ENCODE data around the gene SEC63. TPM values are rescaled to one million over a fixed set of nuclear protein-coding genes. Genes with fewer than 3 reads are reported as not detected.

SEC63 gene
- total and polyA plus RNA-seq, 2 donors (not counting 1 experiment from before 2014, with no cell fraction given) = 34.2 to 82.7 TPM

DNA sequence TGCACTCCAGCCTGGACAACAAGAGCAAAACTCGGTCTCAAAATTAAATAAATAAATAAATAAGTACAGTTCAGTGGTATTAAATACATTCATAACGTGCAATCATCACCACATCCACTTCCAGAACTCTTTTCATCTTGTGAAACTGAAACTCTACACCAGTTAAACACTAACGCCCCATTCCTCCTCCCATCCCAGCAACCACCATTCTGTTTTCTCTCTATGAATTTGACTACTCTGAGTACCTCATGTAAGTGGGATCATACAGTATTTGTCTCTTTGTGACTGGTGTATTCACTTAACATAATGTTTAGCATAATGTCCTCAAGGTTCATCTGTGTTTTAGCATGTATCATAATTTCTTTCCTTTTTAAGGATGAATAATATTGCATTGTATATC lies 104.8 kb downstream of the SEC63 start:
- Histone ChIP-seq H2AFZ (ENCODE audit: low read length) (no peak overlapping the region), H3K36me3 (ENCODE audit: control insufficient read depth, insufficient read depth, low read length) (no peaks in the 10 kb centered on the region), H3K4me2 (ENCODE audit: extremely low read depth, insufficient read depth, low read length) (no peak overlapping the region), H3K4me3 (replicated peaks in 1 of 4; ENCODE audit: control extremely low read depth in 1 of 4, insufficient read depth in 1 of 4, low read depth in 3 of 4, low read length in 4 of 4) (no peak overlapping the region), H3K79me2 (ENCODE audit: control insufficient read depth, insufficient read depth, low read length) (no peaks in the 10 kb centered on the region), H3K4me1 (ENCODE audit: control insufficient read depth, extremely low read depth, insufficient read depth, low read length) (peaks cover 2% of the 10 kb centered on the region), H3K27me3 (ENCODE audit: control insufficient read depth, insufficient read depth, low read length) (peaks cover 7% of the 10 kb centered on the region), H3K27ac (ENCODE audit: insufficient read depth, low read length) (no peak overlapping the region), H3K9me3 (ENCODE audit: control insufficient read depth, insufficient read depth, low read depth, low read length) (no peaks in the 10 kb centered on the region), H3K9ac (ENCODE audit: insufficient read depth, low read length) (no peak overlapping the region), H4K20me1 (ENCODE audit: control insufficient read depth, extremely low read depth, insufficient read depth, low read length) (no peaks in the 10 kb centered on the region)
- no peak for DNase-seq (ENCODE audit: low read depth in 2 of 2)
- no peak for TF ChIP-seq EZH2 (IDR thresholded peaks at IDR 0.05; ENCODE audit: low read length, missing control alignments)
- TF ChIP-seq, protein P1, sequence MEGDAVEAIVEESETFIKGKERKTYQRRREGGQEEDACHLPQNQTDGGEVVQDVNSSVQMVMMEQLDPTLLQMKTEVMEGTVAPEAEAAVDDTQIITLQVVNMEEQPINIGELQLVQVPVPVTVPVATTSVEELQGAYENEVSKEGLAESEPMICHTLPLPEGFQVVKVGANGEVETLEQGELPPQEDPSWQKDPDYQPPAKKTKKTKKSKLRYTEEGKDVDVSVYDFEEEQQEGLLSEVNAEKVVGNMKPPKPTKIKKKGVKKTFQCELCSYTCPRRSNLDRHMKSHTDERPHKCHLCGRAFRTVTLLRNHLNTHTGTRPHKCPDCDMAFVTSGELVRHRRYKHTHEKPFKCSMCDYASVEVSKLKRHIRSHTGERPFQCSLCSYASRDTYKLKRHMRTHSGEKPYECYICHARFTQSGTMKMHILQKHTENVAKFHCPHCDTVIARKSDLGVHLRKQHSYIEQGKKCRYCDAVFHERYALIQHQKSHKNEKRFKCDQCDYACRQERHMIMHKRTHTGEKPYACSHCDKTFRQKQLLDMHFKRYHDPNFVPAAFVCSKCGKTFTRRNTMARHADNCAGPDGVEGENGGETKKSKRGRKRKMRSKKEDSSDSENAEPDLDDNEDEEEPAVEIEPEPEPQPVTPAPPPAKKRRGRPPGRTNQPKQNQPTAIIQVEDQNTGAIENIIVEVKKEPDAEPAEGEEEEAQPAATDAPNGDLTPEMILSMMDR (conservative IDR thresholded peaks at IDR 0.05 in 1 of 2, IDR thresholded peaks at IDR 0.05 in 1 of 2; ENCODE audit: low read depth in 1 of 2, low read length in 2 of 2) = no peak

DNA sequence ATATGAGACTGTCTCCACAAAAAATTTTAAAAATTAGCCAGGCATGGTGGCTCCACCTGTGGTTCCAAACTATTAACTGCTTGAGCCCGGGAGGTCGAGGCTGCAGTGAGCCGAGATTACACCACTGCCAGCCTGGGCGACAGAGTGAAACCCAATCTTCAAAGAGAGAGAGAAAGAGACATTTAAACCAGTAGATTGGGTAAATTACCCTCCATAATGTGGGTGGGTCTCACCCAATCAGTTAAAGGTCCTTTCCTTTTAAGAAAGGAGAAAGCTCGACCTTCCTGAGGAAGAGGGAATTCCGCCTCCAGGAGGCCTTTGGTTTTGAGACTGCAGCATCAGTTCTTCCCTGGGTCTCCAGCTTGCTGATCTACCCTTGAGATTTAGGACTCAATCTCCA lies 108.7 kb downstream of the SEC63 start:
- H3K4me1 ChIP-seq (ENCODE audit: control insufficient read depth, extremely low read depth, insufficient read depth, low read length) = peaks cover 2% of the 10 kb centered on the region
- H3K79me2 ChIP-seq (ENCODE audit: control insufficient read depth, insufficient read depth, low read length) = no peaks in the 10 kb centered on the region
- DNase-seq (ENCODE audit: low read depth in 2 of 2) = no peak
- H3K36me3 ChIP-seq (ENCODE audit: control insufficient read depth, insufficient read depth, low read length) = no peaks in the 10 kb centered on the region
- H3K4me3 ChIP-seq (replicated peaks in 1 of 4; ENCODE audit: control extremely low read depth in 1 of 4, insufficient read depth in 1 of 4, low read depth in 3 of 4, low read length in 4 of 4) = no peak overlapping the region
- no peak overlapping the region for H3K4me2 ChIP-seq (ENCODE audit: extremely low read depth, insufficient read depth, low read length)
- no peaks in the 10 kb centered on the region for H4K20me1 ChIP-seq (ENCODE audit: control insufficient read depth, extremely low read depth, insufficient read depth, low read length)
- no peak overlapping the region for H2AFZ ChIP-seq (ENCODE audit: low read length)
- no peaks in the 10 kb centered on the region for H3K9me3 ChIP-seq (ENCODE audit: control insufficient read depth, insufficient read depth, low read depth, low read length)
- H3K9ac ChIP-seq (ENCODE audit: insufficient read depth, low read length) = no peak overlapping the region
- peaks cover 7% of the 10 kb centered on the region for H3K27me3 ChIP-seq (ENCODE audit: control insufficient read depth, insufficient read depth, low read length)
- TF ChIP-seq, protein P1 (conservative IDR thresholded peaks at IDR 0.05 in 1 of 2, IDR thresholded peaks at IDR 0.05 in 1 of 2; ENCODE audit: low read depth in 1 of 2, low read length in 2 of 2) = no peak
- TF ChIP-seq EZH2 (IDR thresholded peaks at IDR 0.05; ENCODE audit: low read length, missing control alignments) = no peak
- no peak overlapping the region for H3K27ac ChIP-seq (ENCODE audit: insufficient read depth, low read length)

DNA sequence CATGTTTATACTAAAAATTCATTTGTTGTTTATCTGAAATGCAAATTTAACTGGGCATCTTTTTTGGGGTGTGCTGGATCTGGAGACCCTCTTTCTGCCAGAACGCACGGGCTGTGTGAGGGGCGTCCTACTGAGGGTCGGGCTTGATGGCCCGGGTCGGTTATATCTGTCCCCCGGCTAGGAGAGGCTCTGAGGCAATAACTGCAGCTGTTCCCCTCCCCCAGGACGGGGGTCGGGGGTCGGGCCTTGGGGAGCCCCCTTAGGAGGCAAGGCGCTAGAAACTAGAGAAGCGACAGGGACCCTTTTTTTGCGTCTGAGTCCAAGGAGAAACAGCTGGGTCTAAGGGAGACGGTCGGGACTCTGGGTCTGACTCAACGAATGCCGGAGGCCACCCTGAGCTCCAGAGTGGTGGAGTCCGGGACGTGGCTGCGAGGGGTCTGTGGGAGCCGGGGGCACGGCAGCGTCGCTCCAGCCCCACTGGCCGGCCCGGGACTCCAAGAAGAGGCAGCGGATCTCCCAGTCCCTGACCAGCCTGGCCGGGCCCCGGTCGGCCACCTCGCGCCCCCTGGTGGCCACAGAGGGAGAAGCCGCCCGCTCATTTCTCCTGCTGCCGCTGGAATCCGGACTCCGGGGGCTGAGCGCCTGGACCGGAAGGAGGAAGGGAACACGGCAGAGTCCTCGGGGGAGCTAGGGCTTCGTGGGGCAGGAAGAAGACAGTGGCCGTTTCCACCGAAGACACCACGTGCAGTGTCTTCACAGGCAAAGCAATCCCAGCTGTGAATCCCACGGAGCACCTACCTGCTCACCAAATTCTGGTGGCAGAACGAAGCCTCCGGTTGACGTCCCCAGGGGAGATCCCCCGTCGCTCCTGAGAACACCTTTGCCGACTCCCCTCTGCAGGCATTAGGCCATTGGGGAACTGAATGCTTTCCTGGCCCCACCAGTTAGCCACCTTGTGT lies 109.9 kb downstream of the SEC63 start:
- Histone ChIP-seq H3K9me3 (ENCODE audit: control insufficient read depth, insufficient read depth, low read depth, low read length) (no peaks in the 10 kb centered on the region), H3K4me3 (replicated peaks in 1 of 4; ENCODE audit: control extremely low read depth in 1 of 4, insufficient read depth in 1 of 4, low read depth in 3 of 4, low read length in 4 of 4) (peak overlapping the region; percentile 51 to 69 (median 56)), H3K9ac (ENCODE audit: insufficient read depth, low read length) (peak overlapping the region; percentile 32), H3K27me3 (ENCODE audit: control insufficient read depth, insufficient read depth, low read length) (peaks cover 7% of the 10 kb centered on the region), H4K20me1 (ENCODE audit: control insufficient read depth, extremely low read depth, insufficient read depth, low read length) (no peaks in the 10 kb centered on the region), H3K79me2 (ENCODE audit: control insufficient read depth, insufficient read depth, low read length) (no peaks in the 10 kb centered on the region), H3K4me1 (ENCODE audit: control insufficient read depth, extremely low read depth, insufficient read depth, low read length) (peaks cover 2% of the 10 kb centered on the region), H3K4me2 (ENCODE audit: extremely low read depth, insufficient read depth, low read length) (peak overlapping the region; percentile 94), H2AFZ (ENCODE audit: low read length) (peak overlapping the region; percentile 99), H3K36me3 (ENCODE audit: control insufficient read depth, insufficient read depth, low read length) (no peaks in the 10 kb centered on the region), H3K27ac (ENCODE audit: insufficient read depth, low read length) (no peak overlapping the region)
- TF ChIP-seq, protein P1 (conservative IDR thresholded peaks at IDR 0.05 in 1 of 2, IDR thresholded peaks at IDR 0.05 in 1 of 2; ENCODE audit: low read depth in 1 of 2, low read length in 2 of 2) = peak; percentile 73 to 83
- TF ChIP-seq EZH2 (IDR thresholded peaks at IDR 0.05; ENCODE audit: low read length, missing control alignments) = no peak
- peak; percentile 69 to 71 for DNase-seq (ENCODE audit: low read depth in 2 of 2)

Data from fibroblast of lung (primary cell).